ENCODE results near the gene MAP3K7.
"Not testable (repeated sequence)": the region's sequence is repeated elsewhere in the genome, so short reads cannot be mapped to it uniquely, and the experiment has no call there.

MAP3K7 gene

DNA sequence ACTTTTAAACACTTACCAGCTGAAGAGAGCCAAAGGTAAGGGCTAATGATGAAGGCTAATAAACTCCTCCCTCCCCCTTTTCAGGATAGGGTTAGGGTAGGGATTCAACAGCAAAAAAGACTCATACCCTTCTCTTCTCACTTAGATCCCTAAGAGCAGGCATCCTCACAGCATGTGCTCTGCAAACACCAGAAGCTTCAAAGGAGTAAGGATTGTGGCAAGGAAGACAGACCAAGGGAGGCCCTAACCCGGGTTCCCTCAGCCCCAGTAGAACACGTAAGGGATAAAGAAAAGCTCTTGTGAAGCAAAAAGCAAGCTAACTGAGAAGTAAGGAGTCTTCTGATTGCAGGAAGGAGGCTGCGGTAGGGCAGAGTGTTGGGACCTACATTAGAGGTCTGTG, 11.6 kb downstream of the MAP3K7 start:
- DNase-seq = no peak

DNA sequence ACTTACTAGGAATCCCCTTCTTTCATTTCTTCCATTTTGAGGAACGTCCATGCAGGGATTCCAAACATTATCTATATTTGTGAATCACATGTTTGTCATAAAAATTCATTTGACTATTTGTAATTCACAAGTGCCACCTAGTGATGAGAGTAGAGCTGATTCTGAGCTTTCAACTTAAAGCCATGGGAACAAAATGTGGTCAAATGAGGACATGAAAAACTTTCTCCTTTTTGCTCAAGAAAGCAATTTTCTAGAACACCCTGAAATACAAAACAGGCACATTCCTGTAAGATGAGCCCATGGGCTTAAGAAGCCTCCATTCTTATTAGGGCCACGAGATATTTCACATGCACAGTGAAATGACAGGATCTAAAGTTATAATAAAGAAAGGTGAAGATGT, 12.3 kb downstream of the MAP3K7 start:
- no peak for DNase-seq

DNA sequence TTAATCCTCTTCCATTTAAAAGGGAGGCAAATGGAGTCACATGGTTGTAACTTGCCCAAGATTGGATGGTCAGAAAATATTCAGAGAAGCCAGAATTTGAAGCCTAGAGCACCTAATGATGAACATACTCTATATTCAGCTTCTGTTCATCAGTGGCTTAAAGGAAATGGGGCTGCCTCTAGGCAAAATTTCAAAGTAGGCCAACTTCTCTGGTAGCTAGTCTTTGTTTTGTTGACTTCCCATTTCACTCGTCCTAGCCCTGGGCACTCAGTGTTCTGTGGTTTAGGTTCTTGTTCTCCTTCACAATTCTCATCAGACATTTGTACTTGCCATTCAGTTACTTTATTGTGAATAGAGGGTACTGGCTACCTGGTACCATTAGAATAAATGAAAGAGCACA, 13.2 kb downstream of the MAP3K7 start:
- DNase-seq = no peak

GRCh38 chr6:90572856-90573255, 14.0 kb downstream of the MAP3K7 start:
- no peak for DNase-seq

DNA sequence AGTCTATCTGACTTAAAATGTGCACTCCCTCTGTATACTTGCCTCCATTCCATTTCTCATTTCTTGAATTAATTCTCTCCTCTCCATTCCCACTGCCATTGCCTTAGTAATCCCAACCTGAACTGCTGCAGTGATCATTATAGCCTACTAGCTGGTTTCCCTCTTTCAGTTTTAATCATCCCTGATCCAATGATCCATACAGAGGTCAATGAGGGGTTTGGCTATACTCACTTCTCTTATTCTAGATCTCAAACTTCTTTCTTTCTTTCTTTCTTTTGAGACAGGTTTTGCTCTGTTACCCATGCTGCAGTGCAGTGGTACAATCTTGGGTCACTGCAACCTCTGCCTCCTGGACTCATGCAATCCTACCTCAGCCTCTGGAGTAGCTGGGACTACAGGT, 17.6 kb downstream of the MAP3K7 start:
- DNase-seq = no peak

- not testable (repeated sequence) for DNase-seq
These were observed 19.2 kb downstream of the MAP3K7 start for GRCh38 chr6:90567682-90568081.

DNA sequence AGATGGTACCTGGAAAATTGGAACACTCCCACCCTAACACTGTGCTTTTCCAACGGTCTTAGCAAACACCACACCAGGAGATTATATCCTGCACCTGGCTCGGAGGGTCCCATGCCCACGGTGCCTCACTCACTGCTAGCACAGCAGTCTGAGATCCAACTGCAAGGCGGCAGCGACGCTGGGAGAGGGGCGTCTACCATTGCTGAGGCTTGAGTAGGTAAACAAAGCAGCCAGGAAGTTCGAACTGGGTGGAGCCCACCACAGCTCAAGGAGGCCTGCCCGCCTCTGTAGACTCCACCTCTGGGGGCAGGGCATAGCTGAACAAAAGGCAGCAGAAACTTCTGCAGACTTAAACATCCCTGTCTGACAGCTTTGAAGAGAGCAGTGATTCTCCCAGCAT, 24.5 kb downstream of the MAP3K7 start:
- not testable (repeated sequence) for DNase-seq

DNA sequence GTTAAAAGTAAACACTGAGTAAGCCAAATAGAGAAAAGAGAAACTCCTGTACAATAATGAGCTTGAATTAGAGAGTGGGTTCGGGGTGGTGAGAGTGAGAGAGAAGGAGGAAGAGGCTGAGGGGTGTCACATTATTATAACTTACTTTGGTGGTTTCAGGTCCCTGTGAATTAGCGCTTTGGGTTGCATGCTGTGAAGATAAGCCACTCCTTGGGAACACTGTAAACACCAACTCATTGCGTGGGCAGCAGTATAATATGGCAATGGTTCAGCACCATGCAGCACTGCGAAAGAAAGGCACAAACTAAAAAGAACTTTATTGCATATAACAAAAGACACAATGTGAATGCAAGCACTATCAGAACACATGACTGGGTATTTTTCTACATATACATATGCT, 26.9 kb downstream of the MAP3K7 start:
- DNase-seq = no peak

GRCh38 chr6:90557006-90557405, 29.9 kb downstream of the MAP3K7 start:
- DNase-seq = no peak

DNA sequence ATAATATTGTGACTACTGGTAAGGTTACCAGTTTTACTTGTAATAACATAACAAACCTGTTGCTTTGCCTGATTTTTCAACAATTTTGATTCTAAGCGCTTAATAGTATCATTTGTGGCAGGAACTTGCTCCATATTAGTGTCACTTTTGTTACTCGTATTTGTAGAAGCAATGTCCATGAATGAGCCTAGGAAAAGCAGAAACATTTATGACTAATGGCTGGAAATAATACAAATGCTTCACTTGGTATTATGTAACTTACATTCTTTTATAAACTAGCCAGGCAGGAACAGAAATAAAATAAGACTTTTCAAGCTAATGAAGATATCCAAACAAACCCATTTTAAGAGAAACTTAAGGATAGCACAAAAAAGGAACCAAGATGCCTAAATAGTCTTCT, 38.9 kb downstream of the MAP3K7 start:
- no peak for DNase-seq

DNA sequence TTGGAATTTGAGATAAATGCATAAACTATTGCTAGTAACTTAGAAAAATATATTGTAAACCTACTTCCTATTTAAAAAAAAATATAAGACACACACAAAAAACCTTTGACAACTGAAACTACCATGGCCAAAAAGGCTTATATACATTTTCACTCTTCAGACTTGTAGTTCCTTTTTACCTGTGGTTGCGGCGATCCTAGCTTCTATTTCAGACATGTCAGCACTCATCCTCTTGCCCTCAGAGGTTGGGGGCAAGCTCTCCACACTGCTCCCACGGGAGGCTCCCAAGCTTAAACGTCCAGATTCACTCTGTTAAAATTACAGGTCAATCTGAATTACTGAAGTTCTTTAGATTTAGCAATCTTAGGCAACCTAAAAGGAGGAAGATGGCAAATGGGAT, 39.8 kb downstream of the MAP3K7 start:
- no peak for DNase-seq

- DNase-seq = no peak
These were observed 41.4 kb downstream of the MAP3K7 start for GRCh38 chr6:90545448-90545847.

- no peak for DNase-seq
These were observed 42.1 kb downstream of the MAP3K7 start for GRCh38 chr6:90544741-90545140.

- DNase-seq = no peak
These were observed 42.8 kb downstream of the MAP3K7 start for GRCh38 chr6:90544081-90544480.

DNA sequence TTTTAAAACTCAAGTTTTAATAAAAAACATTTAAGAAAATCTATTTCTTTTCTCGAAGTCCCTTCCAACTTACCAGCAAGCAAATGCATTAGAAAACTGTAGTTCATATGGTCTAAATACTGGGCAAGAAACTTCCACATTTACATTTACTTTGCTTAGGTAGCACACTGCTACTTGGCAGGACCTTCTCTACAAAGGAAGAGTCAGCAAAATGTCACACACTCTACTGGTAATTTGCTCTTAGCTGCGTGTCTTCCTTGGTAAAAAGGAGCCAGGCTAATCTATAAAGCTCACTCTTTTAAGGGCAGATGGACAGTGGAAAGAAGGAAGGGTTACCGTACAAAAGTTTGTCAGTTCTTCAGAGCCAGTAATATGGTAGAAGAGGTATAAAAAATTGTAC, 45.7 kb downstream of the MAP3K7 start:
- no peak for DNase-seq

- DNase-seq = no peak
These were observed 48.4 kb downstream of the MAP3K7 start for GRCh38 chr6:90538278-90539046.

- DNase-seq = no peak
These were observed 49.1 kb downstream of the MAP3K7 start for GRCh38 chr6:90537723-90538258.

GRCh38 chr6:90537027-90537426, 49.8 kb downstream of the MAP3K7 start:
- DNase-seq = no peak

- DNase-seq = no peak
These were observed 50.4 kb downstream of the MAP3K7 start for GRCh38 chr6:90536520-90536919.

GRCh38 chr6:90534337-90535025, 52.4 kb downstream of the MAP3K7 start:
- DNase-seq = no peak

GRCh38 chr6:90533615-90534336, 53.1 kb downstream of the MAP3K7 start:
- DNase-seq = no peak

GRCh38 chr6:90530882-90531281, 56.0 kb downstream of the MAP3K7 start:
- DNase-seq = no peak

DNA sequence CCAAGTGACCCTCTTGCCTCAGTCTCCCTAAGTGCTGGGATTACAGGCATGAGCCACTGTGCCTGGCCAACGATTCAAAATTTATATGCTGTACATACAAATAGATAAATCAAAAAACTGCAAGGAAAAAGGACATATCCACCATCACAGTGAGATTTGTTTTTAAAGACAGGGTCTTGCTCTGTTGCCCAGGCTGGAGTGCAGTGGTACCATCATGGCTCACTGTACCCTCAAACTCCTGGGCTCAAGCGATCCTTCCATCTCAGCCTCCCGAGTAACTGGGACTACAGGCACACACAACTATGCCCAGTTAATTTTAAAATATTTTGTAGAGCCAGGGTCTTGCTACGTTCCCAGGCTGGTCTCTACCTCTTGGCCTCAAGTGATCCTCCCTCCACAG, 61.5 kb downstream of the MAP3K7 start:
- DNase-seq = no peak
